Lower leg skin (tissue), 3 donors: ENCODE data around the gene LRRIQ1.

Experiments used
- CTCF ChIP-seq, 3 donors: fragments of 450-650 bp; IDR thresholded peaks; one replicate each; pipeline ENCODE4 v1.5.1; 2016; ENCODE audit warnings: antibody characterized with exemption in 3 of 3, mild to moderate bottlenecking in 3 of 3, moderate library complexity in 2 of 3
- POLR2A ChIP-seq, 2 donors: fragments of 450-650 bp; IDR thresholded peaks; one replicate each; pipeline ENCODE4 v1.6.1; 2016 to 2017; ENCODE audit warnings: antibody characterized with exemption in 2 of 2, mild to moderate bottlenecking in 1 of 2, moderate library complexity in 1 of 2

GRCh38 chr12:85076688-85077430 is 40.7 kb downstream of the LRRIQ1 start:
- TF ChIP-seq CTCF (IDR thresholded peaks at IDR 0.05) (no peak), POLR2A (IDR thresholded peaks at IDR 0.05) (no peak)
